ENCODE data around the gene MPL.

The MPL gene

DNA sequence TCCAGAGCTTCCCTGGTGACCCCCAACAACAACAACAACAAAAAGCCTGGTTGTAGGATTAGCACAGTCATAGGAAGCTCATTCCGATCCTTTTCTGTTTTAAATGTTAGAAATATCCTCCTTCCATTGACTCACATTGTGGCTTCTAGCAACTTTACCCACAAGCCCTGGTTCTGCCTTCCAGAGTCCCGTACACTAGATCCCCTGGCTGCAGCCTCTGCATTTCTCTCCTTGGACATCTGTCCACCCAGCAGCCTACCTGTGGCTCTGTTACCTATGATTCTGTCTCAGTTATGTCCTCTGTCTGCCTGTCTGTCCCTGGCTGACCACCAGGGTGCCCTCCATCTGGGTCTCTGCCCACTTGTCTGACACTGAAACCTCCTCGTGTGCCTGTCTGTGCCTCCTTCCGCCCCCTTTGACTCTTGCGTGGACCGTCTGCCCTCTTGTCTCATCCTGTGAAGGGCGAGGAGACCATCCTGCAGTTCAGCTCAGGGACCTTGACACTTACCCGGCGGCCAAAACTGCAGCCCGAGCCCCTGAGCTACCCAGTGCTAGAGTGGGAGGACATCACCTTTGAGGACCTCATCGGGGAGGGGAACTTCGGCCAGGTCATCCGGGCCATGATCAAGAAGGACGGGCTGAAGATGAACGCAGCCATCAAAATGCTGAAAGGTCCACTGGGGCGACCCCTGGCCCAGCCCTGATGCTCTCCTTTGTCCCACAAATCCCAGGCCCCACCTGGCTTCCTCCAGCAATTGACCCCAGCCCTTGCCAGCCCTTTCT, 20.7 kb upstream of the MPL start:
- peaks cover 3 to 69% (median 37%) of the 10 kb centered on the region in 4 experiments for H3K36me3 ChIP-seq (ENCODE audit: control insufficient read depth in 4 of 4, insufficient read depth in 4 of 4, low read length in 3 of 4)
- WGBS (ENCODE audit: insufficient coverage): 96% methylated on average over 14 of the region's 16 CpGs
- no peaks in the 10 kb centered on the region for H3K9me3 ChIP-seq (ENCODE audit: control extremely low read depth in 1 of 5, control insufficient read depth in 4 of 5, insufficient read depth in 2 of 5, low read depth in 1 of 5, low read length in 4 of 5)
- CTCF ChIA-PET: interaction anchor here (1.0 to 1.6 kb wide), 2 partner anchors 13 to 40 kb away, joined by 3 to 5 read pairs; no protein-coding TSS in a partner anchor
- no peak for DNase-seq
- no peaks in the 10 kb centered on the region for H3K27me3 ChIP-seq (replicated peaks in 2 of 5; ENCODE audit: control insufficient read depth in 4 of 5, insufficient read depth in 5 of 5, low read length in 4 of 5)
- H3K4me1 ChIP-seq (ENCODE audit: control extremely low read depth in 1 of 4, control insufficient read depth in 4 of 4, insufficient read depth in 4 of 4, low read length in 3 of 4): no peaks in the 10 kb centered on the region
- POLR2A ChIA-PET: no interaction called here
- H3K27ac ChIP-seq (ENCODE audit: insufficient read depth in 1 of 2, low read depth in 1 of 2, low read length in 2 of 2, poor library complexity in 1 of 2, severe bottlenecking in 2 of 2): no peak overlapping the region
- no peak overlapping the region for H3K4me3 ChIP-seq (ENCODE audit: control insufficient read depth in 1 of 7, extremely low read depth in 1 of 7, insufficient read depth in 4 of 7, low read depth in 2 of 7, low read length in 6 of 7)

DNA sequence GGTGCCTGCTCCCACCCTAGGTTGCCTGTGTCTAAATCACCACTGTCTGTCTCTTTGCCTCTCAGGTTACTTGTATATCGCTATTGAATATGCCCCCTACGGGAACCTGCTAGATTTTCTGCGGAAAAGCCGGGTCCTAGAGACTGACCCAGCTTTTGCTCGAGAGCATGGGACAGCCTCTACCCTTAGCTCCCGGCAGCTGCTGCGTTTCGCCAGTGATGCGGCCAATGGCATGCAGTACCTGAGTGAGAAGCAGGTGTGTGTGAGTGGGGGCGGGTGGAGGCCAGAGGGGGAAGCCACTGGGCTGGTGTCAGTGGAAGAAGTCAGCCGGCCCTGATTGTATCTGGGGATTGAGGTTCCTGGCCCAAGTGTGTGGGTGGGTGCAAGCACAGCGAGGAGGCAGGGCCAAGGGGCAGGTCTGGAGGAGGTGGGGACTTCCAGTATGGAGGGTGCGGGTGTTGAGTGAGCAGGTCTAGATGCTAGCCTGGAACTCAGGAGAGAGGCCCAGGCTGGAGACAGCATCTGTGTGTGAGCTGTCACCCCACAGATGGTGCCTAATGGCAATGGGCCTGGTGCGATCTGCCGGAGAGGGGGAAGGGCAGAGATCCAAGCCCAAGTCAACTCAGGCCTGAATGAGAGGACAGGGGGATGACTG, 19.7 kb upstream of the MPL start:
- CTCF ChIA-PET: no interaction called here
- WGBS (ENCODE audit: insufficient coverage): 93% methylated on average over 13 of the region's 15 CpGs
- no peak for DNase-seq
- Histone ChIP-seq H3K27ac (ENCODE audit: insufficient read depth in 1 of 2, low read depth in 1 of 2, low read length in 2 of 2, poor library complexity in 1 of 2, severe bottlenecking in 2 of 2) (no peak overlapping the region), H3K4me1 (ENCODE audit: control extremely low read depth in 1 of 4, control insufficient read depth in 4 of 4, insufficient read depth in 4 of 4, low read length in 3 of 4) (no peaks in the 10 kb centered on the region), H3K27me3 (replicated peaks in 2 of 5; ENCODE audit: control insufficient read depth in 4 of 5, insufficient read depth in 5 of 5, low read length in 4 of 5) (no peaks in the 10 kb centered on the region), H3K9me3 (ENCODE audit: control extremely low read depth in 1 of 5, control insufficient read depth in 4 of 5, insufficient read depth in 2 of 5, low read depth in 1 of 5, low read length in 4 of 5) (no peaks in the 10 kb centered on the region), H3K36me3 (ENCODE audit: control insufficient read depth in 4 of 4, insufficient read depth in 4 of 4, low read length in 3 of 4) (peaks cover 0 to 63% (median 35%) of the 10 kb centered on the region in 4 experiments), H3K4me3 (ENCODE audit: control insufficient read depth in 1 of 7, extremely low read depth in 1 of 7, insufficient read depth in 4 of 7, low read depth in 2 of 7, low read length in 6 of 7) (no peak overlapping the region)
- POLR2A ChIA-PET: no interaction called here

DNA sequence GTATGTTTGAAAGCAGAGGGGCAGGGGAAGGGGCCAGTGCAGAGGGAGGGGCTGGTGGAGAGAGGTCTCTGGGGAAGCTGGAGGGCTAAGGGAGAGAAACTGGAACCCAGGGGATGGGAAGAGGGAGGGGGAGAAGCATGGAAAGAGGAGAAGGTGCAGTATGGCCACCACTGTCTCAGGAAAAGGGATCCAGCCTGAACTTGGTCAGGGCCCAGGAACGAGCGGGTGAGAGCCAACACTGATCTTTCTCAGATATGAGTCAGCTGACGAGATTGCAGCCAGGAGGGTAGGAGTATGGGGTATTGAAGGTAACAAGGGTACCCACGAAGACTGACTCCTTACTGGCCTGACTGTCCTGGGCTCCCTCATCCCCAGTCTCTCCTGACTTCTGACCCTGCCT, 18.8 kb upstream of the MPL start:
- ChIA-PET POLR2A (no interaction called here), CTCF (no interaction called here)
- Histone ChIP-seq H3K27me3 (replicated peaks in 2 of 5; ENCODE audit: control insufficient read depth in 4 of 5, insufficient read depth in 5 of 5, low read length in 4 of 5) (no peaks in the 10 kb centered on the region), H3K36me3 (ENCODE audit: control insufficient read depth in 4 of 4, insufficient read depth in 4 of 4, low read length in 3 of 4) (peaks cover 0 to 60% (median 30%) of the 10 kb centered on the region in 4 experiments), H3K9me3 (ENCODE audit: control extremely low read depth in 1 of 5, control insufficient read depth in 4 of 5, insufficient read depth in 2 of 5, low read depth in 1 of 5, low read length in 4 of 5) (no peaks in the 10 kb centered on the region), H3K27ac (ENCODE audit: insufficient read depth in 1 of 2, low read depth in 1 of 2, low read length in 2 of 2, poor library complexity in 1 of 2, severe bottlenecking in 2 of 2) (no peak overlapping the region), H3K4me1 (ENCODE audit: control extremely low read depth in 1 of 4, control insufficient read depth in 4 of 4, insufficient read depth in 4 of 4, low read length in 3 of 4) (no peaks in the 10 kb centered on the region), H3K4me3 (ENCODE audit: control insufficient read depth in 1 of 7, extremely low read depth in 1 of 7, insufficient read depth in 4 of 7, low read depth in 2 of 7, low read length in 6 of 7) (no peak overlapping the region)
- WGBS (ENCODE audit: insufficient coverage): 100% methylated on average over 1 of the region's 4 CpGs
- DNase-seq: no peak

DNA sequence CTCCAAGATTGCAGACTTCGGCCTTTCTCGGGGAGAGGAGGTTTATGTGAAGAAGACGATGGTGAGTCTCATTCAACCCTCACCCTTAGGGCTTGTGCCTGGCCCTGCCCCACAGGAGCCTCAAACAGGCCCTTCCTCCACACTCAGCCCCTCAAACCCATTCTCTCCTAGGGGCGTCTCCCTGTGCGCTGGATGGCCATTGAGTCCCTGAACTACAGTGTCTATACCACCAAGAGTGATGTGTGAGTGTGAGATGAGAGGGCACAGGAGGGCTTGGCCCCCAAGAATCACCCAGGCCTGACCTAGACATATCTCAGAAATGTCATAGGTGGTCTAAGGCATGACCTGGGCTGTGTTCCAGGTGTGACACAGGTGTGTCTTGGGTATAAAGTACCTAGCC, 18.3 kb upstream of the MPL start:
- Histone ChIP-seq H3K27ac (ENCODE audit: insufficient read depth in 1 of 2, low read depth in 1 of 2, low read length in 2 of 2, poor library complexity in 1 of 2, severe bottlenecking in 2 of 2) (no peak overlapping the region), H3K36me3 (ENCODE audit: control insufficient read depth in 4 of 4, insufficient read depth in 4 of 4, low read length in 3 of 4) (peaks cover 0 to 64% (median 27%) of the 10 kb centered on the region in 4 experiments), H3K9me3 (ENCODE audit: control extremely low read depth in 1 of 5, control insufficient read depth in 4 of 5, insufficient read depth in 2 of 5, low read depth in 1 of 5, low read length in 4 of 5) (no peaks in the 10 kb centered on the region), H3K4me1 (ENCODE audit: control extremely low read depth in 1 of 4, control insufficient read depth in 4 of 4, insufficient read depth in 4 of 4, low read length in 3 of 4) (peaks cover 0 to under 1% (median 0%) of the 10 kb centered on the region in 4 experiments), H3K27me3 (replicated peaks in 2 of 5; ENCODE audit: control insufficient read depth in 4 of 5, insufficient read depth in 5 of 5, low read length in 4 of 5) (no peaks in the 10 kb centered on the region), H3K4me3 (ENCODE audit: control insufficient read depth in 1 of 7, extremely low read depth in 1 of 7, insufficient read depth in 4 of 7, low read depth in 2 of 7, low read length in 6 of 7) (no peak overlapping the region)
- no CpG with 5 or more reads among the region's 5 CpGs for WGBS (ENCODE audit: insufficient coverage)
- CTCF ChIA-PET: no interaction called here
- POLR2A ChIA-PET: no interaction called here
- no peak for DNase-seq

DNA sequence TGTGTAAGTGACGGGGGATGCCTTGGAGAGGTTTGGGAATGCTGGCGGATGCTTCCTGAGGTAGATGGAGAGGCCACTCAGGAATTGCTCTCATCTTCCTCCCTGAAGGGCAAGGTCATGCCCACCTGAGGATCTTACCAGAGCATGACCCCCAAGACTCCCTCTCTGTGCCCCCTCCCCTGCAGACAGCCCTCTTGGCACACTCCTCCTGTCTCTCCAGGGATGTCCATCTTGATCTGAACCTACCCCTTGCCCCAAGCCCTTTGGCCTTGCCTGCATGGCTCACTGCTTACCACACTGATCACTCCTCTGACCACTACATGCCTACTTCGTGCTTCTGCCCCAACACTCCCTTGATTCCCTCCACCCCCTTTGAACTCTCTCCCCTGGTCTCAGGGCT, 17.9 kb upstream of the MPL start:
- peaks cover 0 to 6% (median under 1%) of the 10 kb centered on the region in 4 experiments for H3K4me1 ChIP-seq (ENCODE audit: control extremely low read depth in 1 of 4, control insufficient read depth in 4 of 4, insufficient read depth in 4 of 4, low read length in 3 of 4)
- H3K27me3 ChIP-seq (replicated peaks in 2 of 5; ENCODE audit: control insufficient read depth in 4 of 5, insufficient read depth in 5 of 5, low read length in 4 of 5): no peaks in the 10 kb centered on the region
- WGBS (ENCODE audit: insufficient coverage): 100% methylated on average over 2 of the region's 3 CpGs
- CTCF ChIA-PET: interaction anchor here (0.7 kb wide), 1 partner anchor 9 kb away, joined by 4 read pairs; no protein-coding TSS in a partner anchor
- DNase-seq: no peak
- H3K27ac ChIP-seq (ENCODE audit: insufficient read depth in 1 of 2, low read depth in 1 of 2, low read length in 2 of 2, poor library complexity in 1 of 2, severe bottlenecking in 2 of 2): no peak overlapping the region
- no peaks in the 10 kb centered on the region for H3K9me3 ChIP-seq (ENCODE audit: control extremely low read depth in 1 of 5, control insufficient read depth in 4 of 5, insufficient read depth in 2 of 5, low read depth in 1 of 5, low read length in 4 of 5)
- POLR2A ChIA-PET: no interaction called here
- no peak overlapping the region for H3K4me3 ChIP-seq (ENCODE audit: control insufficient read depth in 1 of 7, extremely low read depth in 1 of 7, insufficient read depth in 4 of 7, low read depth in 2 of 7, low read length in 6 of 7)
- peaks cover 1 to 66% (median 26%) of the 10 kb centered on the region in 4 experiments for H3K36me3 ChIP-seq (ENCODE audit: control insufficient read depth in 4 of 4, insufficient read depth in 4 of 4, low read length in 3 of 4)

DNA sequence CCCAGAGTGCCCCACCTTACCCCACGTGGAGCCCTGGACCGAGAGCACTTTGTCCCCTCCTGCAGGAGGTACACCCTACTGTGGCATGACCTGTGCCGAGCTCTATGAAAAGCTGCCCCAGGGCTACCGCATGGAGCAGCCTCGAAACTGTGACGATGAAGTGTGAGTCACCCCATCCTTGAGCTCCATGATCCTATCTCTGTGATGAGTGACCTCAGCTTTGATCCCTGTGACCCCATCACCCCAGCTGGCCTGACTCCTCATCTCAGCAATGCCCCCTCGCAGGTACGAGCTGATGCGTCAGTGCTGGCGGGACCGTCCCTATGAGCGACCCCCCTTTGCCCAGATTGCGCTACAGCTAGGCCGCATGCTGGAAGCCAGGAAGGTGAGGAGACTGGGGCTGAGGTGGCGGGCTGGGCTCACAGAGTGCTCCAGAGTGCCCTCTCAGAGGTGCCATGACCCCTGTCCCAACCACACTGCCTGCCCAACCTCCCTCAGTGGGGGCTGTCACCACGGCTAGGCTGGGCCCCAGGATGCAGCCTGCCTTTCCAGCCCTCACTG, 16.2 kb upstream of the MPL start:
- ChIA-PET CTCF (interaction anchor here (1.0 to 1.1 kb wide), 3 partner anchors 8 to 36 kb away, joined by 3 to 4 read pairs (median 3); no protein-coding TSS in a partner anchor), POLR2A (interaction anchor here (1.1 kb wide), 1 partner anchor 9 kb away, joined by 3 read pairs; no protein-coding TSS in a partner anchor)
- Histone ChIP-seq H3K36me3 (ENCODE audit: control insufficient read depth in 4 of 4, insufficient read depth in 4 of 4, low read length in 3 of 4) (peaks cover 0 to 61% (median 25%) of the 10 kb centered on the region in 4 experiments), H3K4me1 (ENCODE audit: control extremely low read depth in 1 of 4, control insufficient read depth in 4 of 4, insufficient read depth in 4 of 4, low read length in 3 of 4) (peaks cover 0 to 7% (median 2%) of the 10 kb centered on the region in 4 experiments), H3K4me3 (ENCODE audit: control insufficient read depth in 1 of 7, extremely low read depth in 1 of 7, insufficient read depth in 4 of 7, low read depth in 2 of 7, low read length in 6 of 7) (no peak overlapping the region), H3K9me3 (ENCODE audit: control extremely low read depth in 1 of 5, control insufficient read depth in 4 of 5, insufficient read depth in 2 of 5, low read depth in 1 of 5, low read length in 4 of 5) (peaks cover 0 to 5% (median 2%) of the 10 kb centered on the region in 5 experiments), H3K27ac (ENCODE audit: insufficient read depth in 1 of 2, low read depth in 1 of 2, low read length in 2 of 2, poor library complexity in 1 of 2, severe bottlenecking in 2 of 2) (no peak overlapping the region), H3K27me3 (replicated peaks in 2 of 5; ENCODE audit: control insufficient read depth in 4 of 5, insufficient read depth in 5 of 5, low read length in 4 of 5) (no peaks in the 10 kb centered on the region)
- 92% methylated on average over 15 of the region's 16 CpGs for WGBS (ENCODE audit: insufficient coverage)
- no peak for DNase-seq

DNA sequence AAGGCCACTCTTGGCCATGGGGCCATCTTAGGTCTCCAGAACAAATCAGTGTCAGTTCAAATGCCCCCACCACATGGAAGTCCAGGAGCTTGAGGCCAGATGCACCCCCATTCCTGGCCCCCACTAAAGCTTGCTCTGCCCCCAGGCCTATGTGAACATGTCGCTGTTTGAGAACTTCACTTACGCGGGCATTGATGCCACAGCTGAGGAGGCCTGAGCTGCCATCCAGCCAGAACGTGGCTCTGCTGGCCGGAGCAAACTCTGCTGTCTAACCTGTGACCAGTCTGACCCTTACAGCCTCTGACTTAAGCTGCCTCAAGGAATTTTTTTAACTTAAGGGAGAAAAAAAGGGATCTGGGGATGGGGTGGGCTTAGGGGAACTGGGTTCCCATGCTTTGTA, 15.1 kb upstream of the MPL start:
- H3K4me3 ChIP-seq (ENCODE audit: control insufficient read depth in 1 of 7, extremely low read depth in 1 of 7, insufficient read depth in 4 of 7, low read depth in 2 of 7, low read length in 6 of 7): no peak overlapping the region
- H3K27me3 ChIP-seq (replicated peaks in 2 of 5; ENCODE audit: control insufficient read depth in 4 of 5, insufficient read depth in 5 of 5, low read length in 4 of 5): no peaks in the 10 kb centered on the region
- H3K27ac ChIP-seq (ENCODE audit: insufficient read depth in 1 of 2, low read depth in 1 of 2, low read length in 2 of 2, poor library complexity in 1 of 2, severe bottlenecking in 2 of 2): no peak overlapping the region
- ChIA-PET CTCF (no interaction called here), POLR2A (no interaction called here)
- 100% methylated on average over 5 of the region's 5 CpGs for WGBS (ENCODE audit: insufficient coverage)
- H3K9me3 ChIP-seq (ENCODE audit: control extremely low read depth in 1 of 5, control insufficient read depth in 4 of 5, insufficient read depth in 2 of 5, low read depth in 1 of 5, low read length in 4 of 5): peaks cover 0 to 6% (median 2%) of the 10 kb centered on the region in 5 experiments
- H3K4me1 ChIP-seq (ENCODE audit: control extremely low read depth in 1 of 4, control insufficient read depth in 4 of 4, insufficient read depth in 4 of 4, low read length in 3 of 4): peaks cover 0 to 7% (median 2%) of the 10 kb centered on the region in 4 experiments
- no peak for DNase-seq
- H3K36me3 ChIP-seq (ENCODE audit: control insufficient read depth in 4 of 4, insufficient read depth in 4 of 4, low read length in 3 of 4): peaks cover 0 to 50% (median 22%) of the 10 kb centered on the region in 4 experiments

Measured in common myeloid progenitor, CD34-positive (primary cell).